NCI-H748 treated with DMSO at 0.1 percent for 48 hours (cell line): ENCODE data around the gene PDE5A.
A peak's percentile ranks its signal among the peaks of the same experiment; 100 is the strongest.
"Not testable (repeated sequence)": the region's sequence is repeated elsewhere in the genome, so short reads cannot be mapped to it uniquely, and the experiment has no call there.

ENCODE experiments used
- DNase-seq: peaks from one replicate; lab custom pipeline; 2025; lab: John Stamatoyannopoulos, UW

PDE5A gene

DNA sequence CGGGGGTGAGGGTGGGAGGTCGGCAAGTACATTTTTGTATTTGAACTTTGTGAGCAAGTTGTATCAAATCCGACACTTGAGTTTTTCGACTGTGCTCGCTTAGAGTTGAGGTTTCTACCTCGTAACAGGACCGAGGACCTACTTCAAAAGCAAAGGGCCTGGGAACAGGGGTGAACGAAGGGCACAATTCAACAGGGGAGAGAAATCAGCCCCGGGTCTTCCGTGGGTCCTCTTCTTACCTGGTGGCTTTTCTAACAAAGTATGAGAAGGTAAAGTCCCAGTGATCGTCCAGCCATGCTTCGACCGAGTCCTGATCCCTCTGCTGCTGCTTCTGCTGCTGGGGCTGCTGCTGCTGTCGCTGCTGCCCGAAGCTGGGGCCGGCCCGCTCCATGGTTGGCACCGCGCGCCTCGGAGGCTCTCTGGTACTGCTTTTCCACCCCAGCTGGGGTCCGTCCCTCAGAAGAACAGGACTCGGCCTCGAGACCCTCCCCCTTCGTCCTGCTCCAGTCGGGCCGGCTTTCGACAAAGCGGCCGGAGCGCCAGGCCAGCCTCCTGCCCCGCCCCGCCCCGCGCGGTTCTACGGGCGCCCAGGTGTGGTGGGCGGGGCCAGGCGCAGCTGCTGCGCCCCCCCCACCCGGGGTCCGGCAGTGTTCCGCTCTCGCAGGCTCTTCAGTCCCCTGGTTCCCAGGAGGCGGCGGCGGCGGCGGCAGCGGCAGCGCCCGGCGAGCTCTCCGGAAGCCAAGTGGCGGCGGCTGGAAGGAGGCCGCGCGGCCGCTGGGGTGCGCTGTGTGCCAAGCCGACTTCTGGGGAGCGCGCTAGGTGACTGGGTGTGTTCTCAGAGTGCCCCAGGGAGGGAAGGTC lies at the start of gene PDE5A:
PDE5A (minus strand) TSS at position 524 of the 861 bp plus-strand sequence; CDS start at position 391, 133 bp downstream.
- peak; percentile 81 for DNase-seq

DNA sequence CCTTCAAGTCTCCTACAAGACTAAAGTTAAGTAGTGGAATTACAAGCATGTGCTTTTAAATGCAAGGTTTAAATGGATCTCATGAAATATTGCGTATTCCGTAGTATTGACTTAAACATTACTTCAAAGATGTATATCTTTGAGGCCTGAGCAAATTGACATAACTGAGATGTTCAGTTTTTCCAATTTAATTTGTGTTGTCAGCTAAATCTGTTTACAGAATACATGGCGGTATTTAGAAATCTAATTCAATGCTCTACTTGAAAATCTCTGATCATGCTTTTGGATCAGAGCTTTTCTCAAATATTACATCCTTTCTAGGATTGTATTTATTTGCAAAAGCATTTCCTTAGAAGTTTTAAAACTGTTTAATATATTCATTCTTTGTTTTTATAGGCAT lies 47.5 kb upstream of the PDE5A start:
- DNase-seq, result no peak

DNA sequence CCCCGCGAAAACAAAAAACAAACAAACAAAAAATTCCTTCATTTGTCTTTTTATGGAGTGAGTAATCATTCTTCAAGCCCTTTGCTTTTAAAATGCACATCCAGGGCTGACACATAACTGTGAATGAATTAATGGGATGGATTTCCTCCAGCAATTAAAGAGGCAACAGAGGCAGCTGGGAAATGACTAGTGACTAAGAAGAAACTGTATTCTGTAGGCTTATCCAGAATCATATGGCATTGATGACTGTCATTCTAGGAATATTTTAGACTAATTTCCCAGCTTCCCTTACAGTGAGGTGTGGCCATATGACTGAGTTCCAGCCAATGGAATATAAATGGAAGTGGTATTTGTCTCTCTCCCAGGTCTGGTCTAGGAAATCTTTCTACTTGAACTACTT lies 46.8 kb upstream of the PDE5A start:
- DNase-seq, result no peak

DNA sequence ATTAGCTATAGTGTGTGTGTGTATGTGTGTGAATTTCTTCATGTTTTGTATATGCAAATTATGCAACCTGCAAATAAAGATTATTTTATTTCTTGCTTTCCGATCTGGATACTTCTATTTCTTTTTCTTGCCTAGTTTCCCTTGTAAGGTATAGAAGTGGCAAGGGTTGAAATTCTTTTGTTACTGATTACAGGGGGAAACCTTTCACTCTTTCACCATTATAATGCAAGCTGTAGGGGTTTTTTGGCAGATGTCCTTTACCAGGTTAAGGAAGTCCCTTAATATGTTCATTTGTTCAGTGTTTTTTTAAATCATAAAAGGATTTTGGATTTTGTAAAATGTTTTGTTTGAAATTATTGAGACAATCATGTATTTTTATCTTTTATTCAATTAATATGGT lies 44.3 kb upstream of the PDE5A start:
- no peak for DNase-seq

GRCh38 chr4:119672086-119672485 lies 43.5 kb upstream of the PDE5A start:
- DNase-seq, result no peak

DNA sequence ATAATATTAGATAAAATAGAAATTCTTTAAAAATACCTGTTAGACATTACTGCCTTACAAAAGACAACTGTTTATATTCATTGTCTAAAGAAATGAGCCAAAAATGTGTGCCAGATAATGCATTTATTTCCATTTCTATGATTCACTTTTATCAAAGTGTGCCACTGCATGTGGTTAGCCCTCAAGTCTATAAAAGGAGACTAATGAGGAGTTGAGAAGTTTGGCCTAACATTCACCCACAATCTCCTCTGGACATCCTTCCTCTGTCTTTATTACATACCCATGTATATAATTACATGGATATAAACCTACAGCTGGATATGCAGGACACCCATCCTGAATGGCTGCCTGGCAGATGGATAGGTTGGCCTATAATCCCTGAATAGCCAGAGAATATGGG lies 42.6 kb upstream of the PDE5A start:
- DNase-seq, result no peak

- DNase-seq, result no peak
Measured at GRCh38 chr4:119667802-119668201, 39.2 kb upstream of the PDE5A start.

GRCh38 chr4:119666653-119667091 lies 38.1 kb upstream of the PDE5A start:
- DNase-seq, result peak; percentile 38

DNA sequence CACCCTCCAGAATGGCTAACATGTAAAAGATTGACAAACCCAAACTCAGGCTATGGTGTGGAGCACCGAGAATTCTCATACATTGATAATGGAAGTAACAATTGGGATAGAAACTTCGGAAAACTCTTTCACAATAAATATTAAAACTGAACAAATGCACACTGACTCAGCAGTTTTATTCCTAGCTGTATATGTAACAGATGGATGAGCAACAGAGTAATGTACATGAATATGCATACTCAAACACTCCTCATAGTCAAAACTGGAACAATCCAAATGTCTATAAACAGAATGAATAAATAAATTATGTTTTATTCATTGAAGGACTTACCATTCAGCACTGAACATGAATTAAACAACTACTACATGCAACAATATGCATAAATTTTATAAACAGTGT lies 37.1 kb upstream of the PDE5A start:
- DNase-seq, result no peak

DNA sequence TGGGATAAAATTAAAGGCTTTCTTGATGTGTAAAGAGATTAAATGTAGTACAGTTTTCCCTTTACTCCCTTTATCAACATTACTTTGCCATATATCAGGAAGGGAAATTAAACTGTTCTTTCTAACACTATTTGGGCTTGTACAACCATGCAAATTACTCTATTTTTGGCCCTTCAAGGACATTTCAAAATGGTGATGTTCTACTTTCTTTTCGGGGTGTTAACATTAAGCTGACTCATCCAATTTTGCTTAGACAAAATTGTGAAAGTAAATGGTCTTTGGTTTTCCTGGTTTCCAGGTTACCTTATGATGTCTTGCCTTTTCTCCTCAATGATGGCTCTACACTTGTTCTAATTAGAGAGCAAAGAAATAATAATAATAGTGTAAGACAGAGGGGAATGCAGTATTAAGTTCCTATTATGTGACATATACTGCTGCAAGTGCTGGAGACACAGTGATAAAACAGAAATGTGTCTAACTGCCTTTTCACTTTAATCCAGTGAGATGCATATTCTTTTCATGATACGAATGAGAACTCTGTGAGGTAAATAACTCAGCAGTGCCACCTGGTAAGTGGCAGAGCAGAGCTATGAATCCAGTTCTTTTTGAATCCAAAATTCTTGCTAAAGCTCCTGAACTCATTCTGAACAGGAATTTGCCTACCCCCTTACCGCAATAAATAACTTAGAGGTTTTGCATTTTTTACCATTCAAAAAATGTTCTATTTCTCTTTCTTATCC lies 35.7 kb upstream of the PDE5A start:
- DNase-seq, result no peak

DNA sequence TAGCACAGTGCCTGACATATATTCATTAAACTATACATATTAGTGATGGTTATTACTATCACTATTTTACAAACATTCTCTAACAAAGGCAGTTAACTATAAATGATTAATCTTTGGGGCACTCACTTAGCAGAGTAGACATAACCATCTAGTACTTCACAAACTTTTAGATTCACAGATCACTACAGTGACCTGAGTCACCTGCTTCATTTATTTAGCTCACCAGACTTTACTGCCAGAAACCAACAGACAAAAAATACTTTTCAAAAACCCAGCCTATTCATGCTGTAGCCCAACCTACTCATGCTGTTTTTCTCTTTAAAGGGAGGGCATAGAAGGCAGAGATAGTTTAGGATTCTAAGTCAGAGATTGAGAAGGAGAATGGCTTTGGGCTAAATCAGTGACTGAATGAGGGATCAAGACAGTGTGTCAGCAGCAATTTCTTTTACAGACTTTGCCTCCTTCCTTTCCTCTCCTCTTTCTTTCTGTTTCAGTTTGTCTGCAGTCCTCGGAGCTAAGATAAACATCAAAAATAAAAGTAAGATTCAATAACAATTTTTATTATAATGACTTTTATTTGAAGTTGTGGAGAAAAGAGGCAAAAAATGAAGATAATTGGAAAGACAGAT lies 34.7 kb upstream of the PDE5A start:
- no peak for DNase-seq

GRCh38 chr4:119662612-119663011 lies 34.0 kb upstream of the PDE5A start:
- not testable (repeated sequence) for DNase-seq

- no peak for DNase-seq
Measured at GRCh38 chr4:119661231-119661630, 32.6 kb upstream of the PDE5A start.

GRCh38 chr4:119659576-119659975 lies 31.0 kb upstream of the PDE5A start:
- peak; percentile 64 for DNase-seq

GRCh38 chr4:119657111-119657611 lies 28.6 kb upstream of the PDE5A start:
- no peak for DNase-seq

DNA sequence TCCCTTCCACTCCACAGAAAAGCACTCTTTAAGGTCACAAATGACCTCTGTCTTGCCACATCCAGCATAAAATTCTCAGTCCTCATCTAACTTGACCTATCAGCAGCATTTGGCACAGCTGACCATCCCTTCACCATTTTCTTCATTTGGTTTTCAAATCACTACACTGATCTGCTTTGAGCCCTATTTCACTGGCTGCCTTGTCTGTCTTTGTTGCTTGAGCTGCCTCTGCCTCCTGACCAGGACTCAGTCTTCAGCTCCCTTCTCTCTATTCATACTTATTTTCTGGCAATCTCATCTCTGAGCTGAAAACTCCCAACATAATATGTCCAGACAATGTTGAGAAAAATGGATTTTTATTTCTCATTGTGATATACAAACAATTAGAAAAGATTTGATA lies 27.7 kb upstream of the PDE5A start:
- DNase-seq, result no peak

- DNase-seq, result no peak
Measured at GRCh38 chr4:119655111-119655837, 26.7 kb upstream of the PDE5A start.

DNA sequence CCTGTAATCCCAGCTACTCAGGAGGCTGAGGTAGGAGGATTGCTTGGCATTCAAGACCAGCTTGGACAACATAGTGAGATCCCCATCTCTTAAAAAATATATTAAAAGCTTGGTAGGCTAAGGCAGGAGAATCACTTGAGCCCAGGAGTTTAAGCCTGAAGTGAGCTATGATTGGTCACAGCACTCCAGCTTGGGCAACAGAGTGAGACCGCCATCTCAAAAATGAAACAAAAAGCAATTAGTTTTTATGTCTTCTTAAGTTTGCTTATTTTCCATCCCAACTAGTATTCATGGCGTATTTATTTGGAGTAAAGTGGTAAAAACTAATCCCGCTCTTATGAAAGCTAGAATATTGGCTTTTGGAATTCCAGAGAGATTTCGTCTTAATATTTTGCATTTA lies 25.4 kb upstream of the PDE5A start:
- no peak for DNase-seq

DNA sequence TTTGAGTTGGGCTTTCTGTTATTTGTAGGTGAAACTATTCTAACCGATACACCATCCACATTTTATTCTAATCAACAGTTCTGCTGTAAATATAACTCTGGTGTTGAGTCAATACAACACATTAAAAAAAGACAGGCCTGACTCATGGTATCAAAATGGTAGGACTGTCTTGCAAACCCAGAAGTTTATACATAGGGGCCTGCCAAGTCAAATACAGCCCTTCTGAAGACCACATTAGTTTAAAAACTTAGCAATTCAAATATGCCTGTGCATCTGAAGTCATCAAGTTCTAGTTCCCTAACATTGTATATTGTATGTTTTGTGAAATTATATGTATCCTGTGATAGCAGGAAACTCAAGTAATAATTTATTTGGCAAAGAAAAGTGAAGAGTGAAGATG lies 24.4 kb upstream of the PDE5A start:
- DNase-seq, result no peak

- no peak for DNase-seq
Measured at GRCh38 chr4:119648398-119648797, 19.8 kb upstream of the PDE5A start.

- no peak for DNase-seq
Measured at GRCh38 chr4:119647558-119647957, 19.0 kb upstream of the PDE5A start.
